ENCODE data around the gene BANF2. TPM values are rescaled to one million over a fixed set of nuclear protein-coding genes. Genes with fewer than 3 reads are reported as not detected.

The BANF2 gene
- total and polyA plus RNA-seq, 2 experiments from 2014 or later: not detected

DNA sequence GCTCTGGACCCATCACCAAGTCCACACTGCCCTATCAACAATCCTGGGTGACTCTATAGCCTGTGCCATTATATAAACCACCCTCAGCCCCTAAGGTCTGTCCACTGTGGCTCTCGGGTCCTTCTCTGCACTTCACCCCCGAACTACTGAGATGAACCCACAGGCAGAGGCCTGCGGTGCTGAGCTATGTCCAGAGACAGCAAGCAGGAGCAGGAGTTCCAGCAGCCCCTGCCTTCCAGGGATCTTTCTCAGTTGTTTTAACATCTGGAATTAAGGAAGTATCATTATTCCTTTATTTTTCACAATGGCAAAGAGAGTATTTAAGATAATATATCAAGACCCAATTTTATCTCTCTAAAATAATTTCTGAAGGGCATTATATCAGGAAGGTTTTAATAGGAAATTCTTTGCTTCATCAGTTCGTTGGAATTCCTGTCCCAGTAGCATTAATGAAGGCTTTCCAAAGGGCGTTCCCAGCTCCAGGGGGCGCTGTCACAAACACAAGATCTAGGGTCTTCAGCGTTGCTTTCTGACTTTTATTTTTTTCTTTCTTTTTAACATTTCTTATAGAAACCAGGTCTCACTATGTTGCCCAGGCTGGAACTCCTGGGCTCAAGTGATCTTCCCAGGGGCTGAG lies 45.0 kb upstream of the BANF2 start:
- WGBS (ENCODE audit: low lambda C conversion rate, missing lambda C conversion rate): 54% methylated on average over 7 of the region's 7 CpGs
- H3K27ac ChIP-seq: peak overlapping the region; percentile 19

DNA sequence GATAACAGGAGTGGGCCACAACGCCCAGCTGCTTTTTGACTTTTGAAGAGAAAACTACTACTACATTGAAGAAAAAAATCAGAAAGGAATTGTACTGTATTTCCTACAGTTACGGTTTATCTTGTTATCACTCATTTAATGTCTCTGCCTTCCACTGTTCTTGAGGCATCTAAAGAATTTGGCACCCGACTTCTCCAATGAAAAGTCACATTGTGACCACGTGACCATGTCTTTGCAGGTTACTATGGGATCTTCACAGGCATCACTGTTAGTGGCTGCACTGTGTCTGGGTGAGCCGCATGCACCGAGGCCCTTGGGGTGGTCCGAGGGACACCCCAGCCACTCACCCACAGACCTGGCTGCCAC lies 44.5 kb upstream of the BANF2 start:
- no peaks in the 10 kb centered on the region for H3K36me3 ChIP-seq (replicated peaks; ENCODE audit: insufficient read depth, low read depth)
- TF ChIP-seq, protein P1, sequence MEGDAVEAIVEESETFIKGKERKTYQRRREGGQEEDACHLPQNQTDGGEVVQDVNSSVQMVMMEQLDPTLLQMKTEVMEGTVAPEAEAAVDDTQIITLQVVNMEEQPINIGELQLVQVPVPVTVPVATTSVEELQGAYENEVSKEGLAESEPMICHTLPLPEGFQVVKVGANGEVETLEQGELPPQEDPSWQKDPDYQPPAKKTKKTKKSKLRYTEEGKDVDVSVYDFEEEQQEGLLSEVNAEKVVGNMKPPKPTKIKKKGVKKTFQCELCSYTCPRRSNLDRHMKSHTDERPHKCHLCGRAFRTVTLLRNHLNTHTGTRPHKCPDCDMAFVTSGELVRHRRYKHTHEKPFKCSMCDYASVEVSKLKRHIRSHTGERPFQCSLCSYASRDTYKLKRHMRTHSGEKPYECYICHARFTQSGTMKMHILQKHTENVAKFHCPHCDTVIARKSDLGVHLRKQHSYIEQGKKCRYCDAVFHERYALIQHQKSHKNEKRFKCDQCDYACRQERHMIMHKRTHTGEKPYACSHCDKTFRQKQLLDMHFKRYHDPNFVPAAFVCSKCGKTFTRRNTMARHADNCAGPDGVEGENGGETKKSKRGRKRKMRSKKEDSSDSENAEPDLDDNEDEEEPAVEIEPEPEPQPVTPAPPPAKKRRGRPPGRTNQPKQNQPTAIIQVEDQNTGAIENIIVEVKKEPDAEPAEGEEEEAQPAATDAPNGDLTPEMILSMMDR (IDR thresholded peaks at IDR 0.05; ENCODE audit: poor library complexity): no peak
- no peaks in the 10 kb centered on the region for H3K27me3 ChIP-seq
- H3K4me3 ChIP-seq: no peak overlapping the region
- H3K79me2 ChIP-seq: peaks cover 100% of the 10 kb centered on the region
- no peak overlapping the region for H2AFZ ChIP-seq
- H3K4me1 ChIP-seq (ENCODE audit: insufficient read depth): peaks cover 16% of the 10 kb centered on the region
- H3K4me2 ChIP-seq: no peak overlapping the region
- peak overlapping the region; percentile 19 for H3K27ac ChIP-seq
- WGBS (ENCODE audit: low lambda C conversion rate, missing lambda C conversion rate): 77% methylated on average over 7 of the region's 7 CpGs
- no peak for DNase-seq (ENCODE audit: low spot score)
- no peaks in the 10 kb centered on the region for H3K9me3 ChIP-seq (ENCODE audit: low read depth)
- peaks cover 98% of the 10 kb centered on the region for H4K20me1 ChIP-seq (ENCODE audit: insufficient read depth, poor library complexity, severe bottlenecking)
- no peaks in the 10 kb centered on the region for H3K9me2 ChIP-seq (replicated peaks; ENCODE audit: insufficient read depth)

More for the DNA sequence above, 45.0 kb upstream of the BANF2 start:
- H3K4me3 ChIP-seq: no peak overlapping the region
- peak; percentile 64 for DNase-seq (ENCODE audit: low spot score)
- no peaks in the 10 kb centered on the region for H3K36me3 ChIP-seq (replicated peaks; ENCODE audit: insufficient read depth, low read depth)
- H3K4me2 ChIP-seq: no peak overlapping the region
- no peak for TF ChIP-seq EZH2phosphoT487 (IDR thresholded peaks at IDR 0.05; ENCODE audit: low read depth, severe bottlenecking, unreplicated experiment)
- TF ChIP-seq, protein P1 (IDR thresholded peaks at IDR 0.05; ENCODE audit: poor library complexity): peak; percentile 76
- peaks cover 98% of the 10 kb centered on the region for H4K20me1 ChIP-seq (ENCODE audit: insufficient read depth, poor library complexity, severe bottlenecking)
- peaks cover 19% of the 10 kb centered on the region for H3K4me1 ChIP-seq (ENCODE audit: insufficient read depth)
- peaks cover 100% of the 10 kb centered on the region for H3K79me2 ChIP-seq
- H2AFZ ChIP-seq: no peak overlapping the region
- no peaks in the 10 kb centered on the region for H3K27me3 ChIP-seq
- no peaks in the 10 kb centered on the region for H3K9me2 ChIP-seq (replicated peaks; ENCODE audit: insufficient read depth)
- no peaks in the 10 kb centered on the region for H3K9me3 ChIP-seq (ENCODE audit: low read depth)

DNA sequence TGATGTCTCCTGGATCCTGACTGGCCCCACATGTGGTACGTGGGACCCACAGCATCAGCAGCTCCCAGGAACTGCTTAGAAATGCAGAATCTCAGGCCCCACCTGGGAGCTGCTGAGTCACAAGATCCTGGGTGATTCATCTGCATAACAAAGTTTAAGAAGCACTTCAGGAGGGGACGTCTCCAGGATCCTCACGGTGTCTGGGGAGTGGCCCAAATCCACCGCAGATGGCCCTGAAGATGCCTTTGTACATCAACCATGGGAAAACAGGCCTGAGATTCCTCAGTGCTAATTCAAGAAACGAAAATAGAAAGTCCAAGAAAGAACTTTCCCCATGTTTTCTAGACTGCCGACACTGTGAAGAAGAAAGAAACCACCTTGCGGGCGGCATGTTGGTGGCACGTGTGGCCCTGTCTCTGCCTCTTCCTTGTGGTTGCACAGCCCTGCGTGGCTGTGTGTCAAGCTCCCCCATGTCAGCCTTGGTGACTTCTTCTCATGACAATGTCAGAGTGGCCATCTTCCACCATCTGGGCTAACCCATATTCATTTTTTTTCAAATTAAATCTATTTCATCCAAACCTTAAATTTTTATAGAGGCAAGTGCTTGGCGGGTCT lies 43.8 kb upstream of the BANF2 start:
- 89% methylated on average over 11 of the region's 11 CpGs for WGBS (ENCODE audit: low lambda C conversion rate, missing lambda C conversion rate)
- no peaks in the 10 kb centered on the region for H3K27me3 ChIP-seq
- H3K9me2 ChIP-seq (replicated peaks; ENCODE audit: insufficient read depth): no peaks in the 10 kb centered on the region
- peaks cover 100% of the 10 kb centered on the region for H3K79me2 ChIP-seq
- TF ChIP-seq, protein P1 (IDR thresholded peaks at IDR 0.05; ENCODE audit: poor library complexity): no peak
- no peak for TF ChIP-seq EZH2phosphoT487 (IDR thresholded peaks at IDR 0.05; ENCODE audit: low read depth, severe bottlenecking, unreplicated experiment)
- TF ChIP-seq EZH2 (IDR thresholded peaks at IDR 0.05; ENCODE audit: borderline replicate concordance): no peak
- no peak for DNase-seq (ENCODE audit: low spot score)
- H3K4me3 ChIP-seq: no peak overlapping the region
- peaks cover 23% of the 10 kb centered on the region for H3K4me1 ChIP-seq (ENCODE audit: insufficient read depth)
- no peak overlapping the region for H3K4me2 ChIP-seq
- no peaks in the 10 kb centered on the region for H3K9me3 ChIP-seq (ENCODE audit: low read depth)
- H2AFZ ChIP-seq: no peak overlapping the region
- no peaks in the 10 kb centered on the region for H3K36me3 ChIP-seq (replicated peaks; ENCODE audit: insufficient read depth, low read depth)
- peaks cover 98% of the 10 kb centered on the region for H4K20me1 ChIP-seq (ENCODE audit: insufficient read depth, poor library complexity, severe bottlenecking)
- peak overlapping the region; percentile 3 for H3K27ac ChIP-seq

All from hepatocyte (in vitro differentiated cells).